HCT116 (cell line): Measurements from ENCODE around the gene HOMER1. TPM values are rescaled to one million over a fixed set of nuclear protein-coding genes. Genes with fewer than 3 reads are reported as not detected.

ENCODE experiments used
- ATAC-seq: fragments of 200-7000 bp; cut with Tn5 transposase; 2 replicates; pipeline ENCODE4 v1.9.1; 2020; ENCODE audit warnings: mild to moderate bottlenecking, moderate library complexity
- BruUV-seq: library from RNA; stranded (reverse); fragments of 400-500 nt; replicated peaks from 2 replicates; lab custom pipeline; 2021; lab: Mats Ljungman, UMichigan
- CTCF ChIA-PET: fragments of 300-600 bp; sonication (Branson Sonifier 250); formaldehyde crosslinking; loops from one replicate; lab custom pipeline; 2021; ENCODE audit warnings: antibody characterized with exemption; lab: Charles Lee
- POLR2A ChIA-PET: fragments of 300-600, 350-600 bp; sonication (Branson Sonifier 250); formaldehyde crosslinking; loops from one replicate; lab custom pipeline; 2021; ENCODE audit warnings: antibody characterized with exemption; lab: Charles Lee
- RAD21 ChIA-PET, 2 experiments: fragments of 300-600 bp; sonication (Branson Sonifier 250); formaldehyde crosslinking; loops; one replicate each; lab custom pipeline; 2023; ENCODE audit warnings: low total read pairs in 2 of 2; ENCODE audit not compliant: uncharacterized antibody in 2 of 2, unreplicated experiment in 2 of 2, low non-redundant PET in 1 of 2; lab: Charles Lee
- DNase-seq: peaks from one replicate; pipeline ENCODE4 v3.0.0-alpha.2; 2010; ENCODE audit warnings: low read depth, low spot score
- H2AFZ ChIP-seq: fragments of 200-600 bp; shearing (Covaris generic), sonication (generic); 2 replicates; pipeline ENCODE4 v1.6.1; 2017; ENCODE audit warnings: low read depth, mixed run types, mixed read lengths, antibody characterized with exemption, low read length; ENCODE audit not compliant: poor library complexity, severe bottlenecking
- H3K27ac ChIP-seq: 2 replicates; pipeline ENCODE4 v1.5.1; 2012; ENCODE audit warnings: low read depth, low read length
- H3K27me3 ChIP-seq: fragments of 200-600 bp; sonication (generic); 2 replicates; pipeline ENCODE4 v1.6.1; 2016; ENCODE audit warnings: mixed run types, low read length, mixed read lengths; ENCODE audit not compliant: insufficient read depth
- H3K36me3 ChIP-seq, 2 experiments: fragments of 200-500 bp in 1 of 2; fragments of 200-600 bp in 1 of 2; sonication (Bioruptor generic) in 1 of 2; sonication (generic) in 1 of 2; 2 replicates each; pipeline versions ENCODE4 v1.5.1 to v1.6.1; 2014 to 2016; ENCODE audit warnings: low read length in 2 of 2, inconsistent platforms in 1 of 2, mixed read lengths in 1 of 2, mixed run types in 1 of 2; ENCODE audit not compliant: insufficient read depth in 2 of 2, control insufficient read depth in 1 of 2
- H3K4me1 ChIP-seq, 2 experiments: fragments of 200-600 bp in 1 of 2; sonication (generic) in 1 of 2; 2 replicates each; pipeline versions ENCODE4 v1.5.1 to v1.6.1; 2012 to 2017; ENCODE audit warnings: low read length in 2 of 2, inconsistent platforms in 1 of 2, mild to moderate bottlenecking in 1 of 2, mixed read lengths in 1 of 2, mixed run types in 1 of 2, moderate library complexity in 1 of 2; ENCODE audit not compliant: insufficient read depth in 2 of 2, control insufficient read depth in 1 of 2
- H3K4me2 ChIP-seq: fragments of 200-600 bp; sonication (generic); 2 replicates; pipeline ENCODE4 v1.6.1; 2017; ENCODE audit warnings: mixed run types, low read length, mixed read lengths
- H3K4me3 ChIP-seq, 2 experiments: fragments of 200-600 bp in 1 of 2; sonication (generic) in 1 of 2; replicated peaks in 1 of 2; 2 replicates each; pipeline ENCODE4 v1.5.1; 2011 to 2016; ENCODE audit warnings: low read length in 2 of 2, control low read depth in 1 of 2, low read depth in 1 of 2, mild to moderate bottlenecking in 1 of 2, mixed read lengths in 1 of 2, mixed run types in 1 of 2
- H3K79me2 ChIP-seq: fragments of 200-600 bp; sonication (generic); 2 replicates; pipeline ENCODE4 v1.6.1; 2017; ENCODE audit warnings: mild to moderate bottlenecking, mixed run types, low read length, moderate library complexity, mixed read lengths; ENCODE audit not compliant: insufficient read depth
- H3K9ac ChIP-seq: fragments of 200-600 bp; sonication (generic); 2 replicates; pipeline ENCODE4 v1.6.1; 2016; ENCODE audit warnings: low read length, mixed read lengths
- H3K9me2 ChIP-seq: fragments of 200-600 bp; sonication (generic), shearing (Covaris generic); 2 replicates; pipeline ENCODE4 v1.6.1; 2017; ENCODE audit warnings: mixed run types, mild to moderate bottlenecking, moderate library complexity; ENCODE audit not compliant: insufficient read depth
- H3K9me3 ChIP-seq, 2 experiments: fragments of 200-500 bp in 1 of 2; fragments of 200-600 bp in 1 of 2; sonication (Bioruptor generic) in 1 of 2; sonication (generic) in 1 of 2; 2 replicates each; pipeline ENCODE4 v1.6.1; 2014 to 2017; ENCODE audit warnings: low read length in 2 of 2, mixed read lengths in 2 of 2, inconsistent platforms in 1 of 2, low read depth in 1 of 2, mild to moderate bottlenecking in 1 of 2, mixed run types in 1 of 2, moderate library complexity in 1 of 2; ENCODE audit not compliant: control insufficient read depth in 1 of 2, insufficient read depth in 1 of 2
- H4K20me1 ChIP-seq: fragments of 200-600 bp; sonication (generic), shearing (Covaris generic); 2 replicates; pipeline ENCODE4 v1.6.1; 2017; ENCODE audit warnings: mixed run types, mild to moderate bottlenecking, moderate library complexity; ENCODE audit not compliant: insufficient read depth
- ATF3 ChIP-seq: IDR thresholded peaks from 2 replicates; pipeline ENCODE4 v1.6.1; 2012
- CBX3 ChIP-seq: IDR thresholded peaks from 2 replicates; pipeline ENCODE4 v1.6.1; 2012; ENCODE audit warnings: low read depth
- EGR1 ChIP-seq: IDR thresholded peaks from 2 replicates; pipeline ENCODE4 v1.6.1; 2012; ENCODE audit warnings: low read depth
- EZH2 ChIP-seq: fragments of 200-600 bp; sonication (generic); IDR thresholded peaks from 2 replicates; pipeline ENCODE4 v1.6.1; 2017; ENCODE audit warnings: antibody characterized with exemption, mixed run types
- FOSL1 ChIP-seq: IDR thresholded peaks from 2 replicates; pipeline ENCODE4 v1.6.1; 2012; ENCODE audit warnings: low read depth
- JUND ChIP-seq: IDR thresholded peaks from 2 replicates; pipeline ENCODE4 v1.6.1; 2012
- POLR2AphosphoS5 ChIP-seq: IDR thresholded peaks from 2 replicates; pipeline ENCODE4 v1.6.1; 2011; ENCODE audit warnings: mild to moderate bottlenecking, low read depth, low read length, moderate library complexity
- RAD21 ChIP-seq: IDR thresholded peaks from 2 replicates; pipeline ENCODE4 v1.6.1; 2012; ENCODE audit warnings: low read depth, mild to moderate bottlenecking
- SIN3A ChIP-seq: IDR thresholded peaks from 2 replicates; pipeline ENCODE4 v1.6.1; 2012; ENCODE audit warnings: low read depth
- TCF7L2 ChIP-seq: IDR thresholded peaks from 2 replicates; pipeline ENCODE4 v1.7.0; 2011; ENCODE audit warnings: borderline replicate concordance, inconsistent platforms; ENCODE audit not compliant: insufficient read depth, insufficient read length; ENCODE audit errors: extremely low read depth
- ZFX ChIP-seq: fragments of 450-650 bp; IDR thresholded peaks from 2 replicates; pipeline ENCODE4 v1.6.1; 2017
- ZNF274 ChIP-seq: fragments of 200-500 bp; sonication (Bioruptor generic); IDR thresholded peaks from 2 replicates; pipeline ENCODE4 v1.6.1; 2014; ENCODE audit warnings: mild to moderate bottlenecking, low read depth, low read length, inconsistent platforms
- intact Hi-C: fragments of 100-400 bp; cut with micrococcal nuclease; formaldehyde crosslinking; loops from 2 replicates; pipeline ENCODE4 v1.10.0; 2022
- total RNA-seq: library from RNA; stranded (reverse); gene quantifications from one replicate; pipeline ENCODE4 v1.2.1, GENCODE V29; 2021; ENCODE audit not compliant: unreplicated experiment
- TF ChIP-seq, protein P1 (sequence below): IDR thresholded peaks from 2 replicates; pipeline ENCODE4 v1.6.1; 2011; ENCODE audit warnings: mild to moderate bottlenecking, low read length, moderate library complexity; ENCODE audit not compliant: insufficient replicate concordance; ENCODE audit errors: extremely low read depth

HOMER1 gene
- total RNA-seq, 1 experiment from 2014 or later: 21.4 TPM

DNA sequence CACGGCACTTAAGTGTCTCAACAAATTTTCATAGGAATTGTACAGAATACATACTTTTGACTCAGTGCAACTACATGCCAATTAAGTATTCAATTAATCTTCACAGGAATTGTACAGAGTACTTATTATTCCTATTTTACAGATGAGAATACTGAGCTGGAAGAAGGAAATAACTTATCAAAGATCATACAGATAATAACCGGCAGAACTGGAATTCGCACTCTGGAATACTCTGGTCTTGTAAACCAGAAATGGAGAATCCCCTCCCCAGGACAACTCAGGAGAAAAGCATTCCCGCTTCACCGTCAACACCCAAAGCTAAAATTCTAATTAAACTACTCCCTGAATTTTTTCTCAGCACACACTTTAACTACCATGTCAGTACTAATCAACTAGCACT lies 112.7 kb downstream of the HOMER1 start:
- H3K9me2 ChIP-seq: no peaks in the 10 kb centered on the region
- H3K4me1 ChIP-seq: no peaks in the 10 kb centered on the region
- no peaks in the 10 kb centered on the region for H3K9me3 ChIP-seq
- no peaks in the 10 kb centered on the region for H3K27me3 ChIP-seq
- H3K79me2 ChIP-seq: no peaks in the 10 kb centered on the region
- H3K27ac ChIP-seq: no peak overlapping the region
- H3K4me2 ChIP-seq: no peak overlapping the region
- no peak for DNase-seq
- no peak overlapping the region for H2AFZ ChIP-seq
- CTCF ChIA-PET: no interaction called here
- intact Hi-C loops: no loop called here
- POLR2A ChIA-PET: no interaction called here
- RAD21 ChIA-PET: no interaction called here
- no TSS peak for BruUV-seq
- TF ChIP-seq ATF3 (no peak), JUND (no peak), ZFX (no peak), SIN3A (no peak), TCF7L2 (no peak), FOSL1 (no peak), POLR2AphosphoS5 (no peak), EZH2 (no peak), ZNF274 (no peak)
- peaks cover 0 to 3% of the 10 kb centered on the region in 2 experiments; a peak in 1 of 4 replicates for H3K36me3 ChIP-seq
- no peak overlapping the region for H3K4me3 ChIP-seq
- no peaks in the 10 kb centered on the region for H4K20me1 ChIP-seq
- no peak overlapping the region for H3K9ac ChIP-seq
- ATAC-seq: no peak

- DNase-seq: no peak
- TF ChIP-seq EZH2 (no peak), RAD21 (no peak), ATF3 (no peak), CBX3 (no peak), EGR1 (no peak), SIN3A (no peak)
- TF ChIP-seq, protein P1, sequence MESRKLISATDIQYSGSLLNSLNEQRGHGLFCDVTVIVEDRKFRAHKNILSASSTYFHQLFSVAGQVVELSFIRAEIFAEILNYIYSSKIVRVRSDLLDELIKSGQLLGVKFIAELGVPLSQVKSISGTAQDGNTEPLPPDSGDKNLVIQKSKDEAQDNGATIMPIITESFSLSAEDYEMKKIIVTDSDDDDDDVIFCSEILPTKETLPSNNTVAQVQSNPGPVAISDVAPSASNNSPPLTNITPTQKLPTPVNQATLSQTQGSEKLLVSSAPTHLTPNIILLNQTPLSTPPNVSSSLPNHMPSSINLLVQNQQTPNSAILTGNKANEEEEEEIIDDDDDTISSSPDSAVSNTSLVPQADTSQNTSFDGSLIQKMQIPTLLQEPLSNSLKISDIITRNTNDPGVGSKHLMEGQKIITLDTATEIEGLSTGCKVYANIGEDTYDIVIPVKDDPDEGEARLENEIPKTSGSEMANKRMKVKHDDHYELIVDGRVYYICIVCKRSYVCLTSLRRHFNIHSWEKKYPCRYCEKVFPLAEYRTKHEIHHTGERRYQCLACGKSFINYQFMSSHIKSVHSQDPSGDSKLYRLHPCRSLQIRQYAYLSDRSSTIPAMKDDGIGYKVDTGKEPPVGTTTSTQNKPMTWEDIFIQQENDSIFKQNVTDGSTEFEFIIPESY: no peak
- intact Hi-C loops: no loop called here
- H3K9me2 ChIP-seq: no peaks in the 10 kb centered on the region
- peaks cover 0 to 6% of the 10 kb centered on the region in 2 experiments; a peak in 1 of 4 replicates for H3K36me3 ChIP-seq
- H3K4me1 ChIP-seq: no peaks in the 10 kb centered on the region
- no peak overlapping the region for H2AFZ ChIP-seq
- H3K27ac ChIP-seq: no peak overlapping the region
- no peak overlapping the region for H3K4me2 ChIP-seq
- CTCF ChIA-PET: no interaction called here
- H4K20me1 ChIP-seq: no peaks in the 10 kb centered on the region
- BruUV-seq: no TSS peak
- H3K79me2 ChIP-seq: no peaks in the 10 kb centered on the region
- ATAC-seq: no peak
- no peaks in the 10 kb centered on the region for H3K27me3 ChIP-seq
- no peak overlapping the region for H3K4me3 ChIP-seq
- POLR2A ChIA-PET: no interaction called here
- RAD21 ChIA-PET: no interaction called here
- H3K9ac ChIP-seq: no peak overlapping the region
- no peaks in the 10 kb centered on the region for H3K9me3 ChIP-seq
Measured at GRCh38 chr5:79399046-79399445, 114.9 kb downstream of the HOMER1 start.
